ENCODE data around the gene ASB15.

DNA sequence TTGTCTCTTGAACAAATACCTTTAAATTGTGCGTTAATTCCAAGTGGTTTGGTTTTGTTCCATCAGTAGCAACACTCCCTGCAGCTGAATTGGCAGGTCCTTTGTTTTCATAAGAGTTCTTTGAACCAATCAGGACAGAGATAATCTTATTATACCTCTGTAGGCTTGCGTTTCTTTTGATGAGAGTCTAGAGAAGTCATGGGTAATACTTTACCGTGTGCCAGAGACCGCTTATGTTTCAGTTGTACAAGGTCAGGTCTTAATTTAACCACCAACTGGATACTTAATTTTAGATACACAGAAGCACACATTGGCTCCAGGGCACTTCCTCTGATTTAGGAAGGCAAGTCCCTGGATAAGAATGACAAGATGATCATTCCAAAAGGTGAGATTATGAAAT, at the start of gene ASB15:
- TF ChIP-seq SMARCE1 (IDR thresholded peaks at IDR 0.05; ENCODE audit: borderline replicate concordance) = no peak
- no peak for TF ChIP-seq ZNF441 (CRISPR knock-in tag; IDR thresholded peaks at IDR 0.05; ENCODE audit: borderline replicate concordance)
- no peak for TF ChIP-seq IRX3 (CRISPR knock-in tag; IDR thresholded peaks at IDR 0.05; ENCODE audit: borderline replicate concordance, low read depth)
- TF ChIP-seq, protein P1, sequence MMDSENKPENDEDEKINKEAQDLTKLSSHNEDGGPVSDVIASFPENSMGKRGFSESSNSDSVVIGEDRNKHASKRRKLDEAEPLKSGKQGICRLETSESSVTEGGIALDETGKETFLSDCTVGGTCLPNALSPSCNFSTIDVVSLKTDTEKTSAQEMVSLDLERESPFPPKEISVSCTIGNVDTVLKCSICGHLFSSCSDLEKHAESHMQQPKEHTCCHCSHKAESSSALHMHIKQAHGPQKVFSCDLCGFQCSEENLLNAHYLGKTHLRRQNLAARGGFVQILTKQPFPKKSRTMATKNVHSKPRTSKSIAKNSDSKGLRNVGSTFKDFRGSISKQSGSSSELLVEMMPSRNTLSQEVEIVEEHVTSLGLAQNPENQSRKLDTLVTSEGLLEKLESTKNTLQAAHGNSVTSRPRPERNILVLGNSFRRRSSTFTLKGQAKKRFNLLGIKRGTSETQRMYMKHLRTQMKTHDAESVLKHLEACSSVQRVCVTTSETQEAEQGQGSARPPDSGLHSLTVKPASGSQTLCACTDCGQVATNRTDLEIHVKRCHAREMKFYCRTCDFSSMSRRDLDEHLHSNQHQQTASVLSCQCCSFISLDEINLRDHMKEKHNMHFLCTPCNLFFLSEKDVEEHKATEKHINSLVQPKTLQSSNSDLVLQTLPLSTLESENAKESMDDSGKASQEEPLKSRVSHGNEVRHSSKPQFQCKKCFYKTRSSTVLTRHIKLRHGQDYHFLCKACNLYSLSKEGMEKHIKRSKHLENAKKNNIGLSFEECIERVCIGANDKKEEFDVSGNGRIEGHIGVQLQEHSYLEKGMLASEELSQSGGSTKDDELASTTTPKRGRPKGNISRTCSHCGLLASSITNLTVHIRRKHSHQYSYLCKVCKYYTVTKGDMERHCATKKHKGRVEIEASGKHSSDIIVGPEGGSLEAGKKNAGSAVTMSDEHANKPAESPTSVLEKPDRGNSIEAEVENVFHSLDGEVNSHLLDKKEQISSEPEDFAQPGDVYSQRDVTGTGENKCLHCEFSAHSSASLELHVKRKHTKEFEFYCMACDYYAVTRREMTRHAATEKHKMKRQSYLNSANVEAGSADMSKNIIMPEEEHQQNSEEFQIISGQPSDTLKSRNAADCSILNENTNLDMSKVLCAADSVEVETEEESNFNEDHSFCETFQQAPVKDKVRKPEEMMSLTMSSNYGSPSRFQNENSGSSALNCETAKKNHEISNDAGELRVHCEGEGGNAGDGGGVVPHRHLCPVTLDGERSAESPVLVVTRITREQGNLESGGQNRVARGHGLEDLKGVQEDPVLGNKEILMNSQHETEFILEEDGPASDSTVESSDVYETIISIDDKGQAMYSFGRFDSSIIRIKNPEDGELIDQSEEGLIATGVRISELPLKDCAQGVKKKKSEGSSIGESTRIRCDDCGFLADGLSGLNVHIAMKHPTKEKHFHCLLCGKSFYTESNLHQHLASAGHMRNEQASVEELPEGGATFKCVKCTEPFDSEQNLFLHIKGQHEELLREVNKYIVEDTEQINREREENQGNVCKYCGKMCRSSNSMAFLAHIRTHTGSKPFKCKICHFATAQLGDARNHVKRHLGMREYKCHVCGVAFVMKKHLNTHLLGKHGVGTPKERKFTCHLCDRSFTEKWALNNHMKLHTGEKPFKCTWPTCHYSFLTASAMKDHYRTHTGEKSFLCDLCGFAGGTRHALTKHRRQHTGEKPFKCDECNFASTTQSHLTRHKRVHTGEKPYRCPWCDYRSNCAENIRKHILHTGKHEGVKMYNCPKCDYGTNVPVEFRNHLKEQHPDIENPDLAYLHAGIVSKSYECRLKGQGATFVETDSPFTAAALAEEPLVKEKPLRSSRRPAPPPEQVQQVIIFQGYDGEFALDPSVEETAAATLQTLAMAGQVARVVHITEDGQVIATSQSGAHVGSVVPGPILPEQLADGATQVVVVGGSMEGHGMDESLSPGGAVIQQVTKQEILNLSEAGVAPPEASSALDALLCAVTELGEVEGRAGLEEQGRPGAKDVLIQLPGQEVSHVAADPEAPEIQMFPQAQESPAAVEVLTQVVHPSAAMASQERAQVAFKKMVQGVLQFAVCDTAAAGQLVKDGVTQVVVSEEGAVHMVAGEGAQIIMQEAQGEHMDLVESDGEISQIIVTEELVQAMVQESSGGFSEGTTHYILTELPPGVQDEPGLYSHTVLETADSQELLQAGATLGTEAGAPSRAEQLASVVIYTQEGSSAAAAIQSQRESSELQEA (CRISPR knock-in tag; IDR thresholded peaks at IDR 0.05; ENCODE audit: not compliant biosample characterization) = no peak
- no peak for TF ChIP-seq RARG (CRISPR knock-in tag; IDR thresholded peaks at IDR 0.05; ENCODE audit: low read depth)
- no peak for TF ChIP-seq PATZ1 (CRISPR knock-in tag; IDR thresholded peaks at IDR 0.05)
- TF ChIP-seq ADNP (CRISPR knock-in tag; IDR thresholded peaks at IDR 0.05) = no peak
- no peak for TF ChIP-seq POLR2AphosphoS2 (IDR thresholded peaks at IDR 0.05; ENCODE audit: low read depth, low read length)
- TF ChIP-seq ZNF709 (CRISPR knock-in tag; IDR thresholded peaks at IDR 0.05) = no peak
- TF ChIP-seq IRF9 (CRISPR knock-in tag; IDR thresholded peaks at IDR 0.05; ENCODE audit: borderline replicate concordance) = no peak
- no peak for TF ChIP-seq ZNF569 (CRISPR knock-in tag; IDR thresholded peaks at IDR 0.05; ENCODE audit: borderline replicate concordance)
